SU-DHL-6 (cell line): ENCODE measurements around the gene DBI.

Experiments
- H2AFZ ChIP-seq: fragments of 200-600 bp; sonication (generic); 2 replicates; pipeline ENCODE4 v1.6.1; 2014; ENCODE audit warnings: low read depth, mild to moderate bottlenecking, moderate library complexity, mixed read lengths, antibody characterized with exemption, low read length; ENCODE audit not compliant: severe bottlenecking
- H3F3A ChIP-seq: fragments of 200-600 bp; shearing (Covaris generic); 2 replicates; pipeline ENCODE4 v1.6.0; 2016; ENCODE audit warnings: antibody characterized with exemption, mild to moderate bottlenecking; ENCODE audit not compliant: insufficient read depth
- H3K27ac ChIP-seq: fragments of 200-600 bp; sonication (generic); 2 replicates; pipeline ENCODE4 v1.5.1; 2016; ENCODE audit warnings: low read depth, mild to moderate bottlenecking, low read length, moderate library complexity, mixed read lengths
- H3K27me3 ChIP-seq: fragments of 200-600 bp; sonication (generic), shearing (Covaris generic); 2 replicates; pipeline ENCODE4 v1.6.0; 2014; ENCODE audit warnings: mild to moderate bottlenecking, low read length
- H3K36me3 ChIP-seq: fragments of 200-600 bp; sonication (generic); 2 replicates; pipeline ENCODE4 v1.6.1; 2014; ENCODE audit warnings: mild to moderate bottlenecking, low read length, mixed read lengths
- H3K4me2 ChIP-seq: fragments of 300-600, 200-600 bp; shearing (Covaris generic), sonication (generic); 2 replicates; pipeline ENCODE4 v1.6.0; 2014; ENCODE audit warnings: low read length, low read depth, mild to moderate bottlenecking; ENCODE audit not compliant: poor library complexity, severe bottlenecking
- H3K4me3 ChIP-seq: fragments of 200-600 bp; sonication (generic); 2 replicates; pipeline ENCODE4 v1.5.1; 2014; ENCODE audit warnings: antibody characterized with exemption, low read length, mild to moderate bottlenecking, mixed read lengths; ENCODE audit not compliant: insufficient read depth, poor library complexity, severe bottlenecking
- H3K79me2 ChIP-seq: fragments of 200-600 bp; sonication (generic); 2 replicates; pipeline ENCODE4 v1.6.1; 2014; ENCODE audit warnings: mild to moderate bottlenecking, low read length, moderate library complexity; ENCODE audit not compliant: insufficient read depth
- H3K9ac ChIP-seq: fragments of 200-600 bp; sonication (generic); 2 replicates; pipeline ENCODE4 v1.7.0; 2014; ENCODE audit warnings: mild to moderate bottlenecking, low read length
- H3K9me2 ChIP-seq: fragments of 200-600 bp; sonication (generic); replicated peaks from 2 replicates; pipeline ENCODE4 v1.6.1; 2014; ENCODE audit warnings: low read length; ENCODE audit not compliant: insufficient read depth
- H3K9me3 ChIP-seq: fragments of 200-600 bp; sonication (generic); 2 replicates; pipeline ENCODE4 v1.6.1; 2014; ENCODE audit warnings: low read length, mixed read lengths; ENCODE audit not compliant: insufficient read depth
- H4K20me1 ChIP-seq: fragments of 200-600 bp; sonication (generic); 2 replicates; pipeline ENCODE4 v1.6.1; 2014; ENCODE audit warnings: low read depth, mild to moderate bottlenecking, antibody characterized with exemption, low read length, moderate library complexity, mixed read lengths
- EZH2phosphoT487 ChIP-seq: fragments of 200-600 bp; sonication (generic), shearing (Covaris generic); conservative IDR thresholded peaks from 2 replicates; pipeline ENCODE4 v1.6.1; 2018; ENCODE audit warnings: mild to moderate bottlenecking, antibody characterized with exemption, low read length, moderate library complexity, mixed read lengths
- TF ChIP-seq, protein P1 (sequence below): fragments of 200-600 bp; sonication (generic); IDR thresholded peaks from one replicate; pipeline ENCODE4 v1.5.1; 2017; ENCODE audit warnings: antibody characterized with exemption, mild to moderate bottlenecking, low read length, moderate library complexity; ENCODE audit not compliant: insufficient read depth, poor library complexity, severe bottlenecking

DBI gene

GRCh38 chr2:119327431-119327830 lies 39.3 kb upstream of the DBI start:
- no peaks in the 10 kb centered on the region for H4K20me1 ChIP-seq
- H2AFZ ChIP-seq, result no peak overlapping the region
- H3K9ac ChIP-seq, result no peak overlapping the region
- H3K36me3 ChIP-seq, result no peaks in the 10 kb centered on the region
- no peak overlapping the region for H3K4me2 ChIP-seq
- no peaks in the 10 kb centered on the region for H3K27me3 ChIP-seq
- no peaks in the 10 kb centered on the region for H3K79me2 ChIP-seq
- H3K4me3 ChIP-seq, result no peak overlapping the region
- no peak overlapping the region for H3K27ac ChIP-seq
- TF ChIP-seq, protein P1, sequence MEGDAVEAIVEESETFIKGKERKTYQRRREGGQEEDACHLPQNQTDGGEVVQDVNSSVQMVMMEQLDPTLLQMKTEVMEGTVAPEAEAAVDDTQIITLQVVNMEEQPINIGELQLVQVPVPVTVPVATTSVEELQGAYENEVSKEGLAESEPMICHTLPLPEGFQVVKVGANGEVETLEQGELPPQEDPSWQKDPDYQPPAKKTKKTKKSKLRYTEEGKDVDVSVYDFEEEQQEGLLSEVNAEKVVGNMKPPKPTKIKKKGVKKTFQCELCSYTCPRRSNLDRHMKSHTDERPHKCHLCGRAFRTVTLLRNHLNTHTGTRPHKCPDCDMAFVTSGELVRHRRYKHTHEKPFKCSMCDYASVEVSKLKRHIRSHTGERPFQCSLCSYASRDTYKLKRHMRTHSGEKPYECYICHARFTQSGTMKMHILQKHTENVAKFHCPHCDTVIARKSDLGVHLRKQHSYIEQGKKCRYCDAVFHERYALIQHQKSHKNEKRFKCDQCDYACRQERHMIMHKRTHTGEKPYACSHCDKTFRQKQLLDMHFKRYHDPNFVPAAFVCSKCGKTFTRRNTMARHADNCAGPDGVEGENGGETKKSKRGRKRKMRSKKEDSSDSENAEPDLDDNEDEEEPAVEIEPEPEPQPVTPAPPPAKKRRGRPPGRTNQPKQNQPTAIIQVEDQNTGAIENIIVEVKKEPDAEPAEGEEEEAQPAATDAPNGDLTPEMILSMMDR, result no peak
- H3K9me3 ChIP-seq, result no peaks in the 10 kb centered on the region
- no peaks in the 10 kb centered on the region for H3F3A ChIP-seq
- no peaks in the 10 kb centered on the region for H3K9me2 ChIP-seq

DNA sequence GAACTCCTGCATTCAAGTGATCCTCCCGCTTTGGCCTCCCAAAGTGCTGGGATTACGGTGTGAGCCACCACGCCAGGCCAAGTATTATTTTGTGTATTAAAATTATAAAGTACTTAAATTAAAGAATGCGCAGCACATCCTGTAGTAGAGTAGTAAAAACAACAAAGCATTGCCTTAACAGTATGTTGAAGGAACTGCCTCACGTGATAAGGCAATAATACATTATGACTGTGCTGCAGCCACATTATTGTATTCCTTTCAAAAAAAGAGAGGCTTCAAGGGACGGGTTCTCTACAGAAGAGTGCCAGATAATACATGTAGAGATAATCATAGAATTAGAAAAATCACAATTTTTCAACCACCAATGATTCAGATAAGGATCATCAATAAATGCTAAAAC lies 33.8 kb upstream of the DBI start:
- H3K9me3 ChIP-seq, result no peaks in the 10 kb centered on the region

DNA sequence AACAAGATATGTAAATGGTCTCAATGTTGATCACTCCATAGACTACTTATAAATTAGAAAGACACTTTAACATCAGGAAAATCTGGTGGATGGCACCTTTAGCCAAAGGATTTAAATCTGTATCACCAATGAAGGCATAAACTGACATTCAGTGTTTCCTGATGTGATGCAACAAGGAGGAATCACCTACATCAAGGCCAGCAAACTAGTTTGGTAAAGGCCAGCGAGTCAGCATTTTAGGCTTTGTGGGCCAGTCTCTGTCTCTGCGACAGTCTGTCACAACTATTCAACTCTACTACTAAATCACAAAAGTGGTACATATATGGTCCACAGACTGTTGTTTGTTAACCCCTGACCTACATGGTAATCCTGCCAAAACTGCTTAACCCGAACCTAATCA lies 33.4 kb upstream of the DBI start:
- H3K79me2 ChIP-seq, result no peaks in the 10 kb centered on the region
- H3K4me3 ChIP-seq, result no peak overlapping the region
- H3K4me2 ChIP-seq, result no peak overlapping the region
- H3K27me3 ChIP-seq, result no peaks in the 10 kb centered on the region
- no peaks in the 10 kb centered on the region for H3K9me2 ChIP-seq
- no peaks in the 10 kb centered on the region for H3F3A ChIP-seq
- H4K20me1 ChIP-seq, result no peaks in the 10 kb centered on the region
- no peak for TF ChIP-seq EZH2phosphoT487
- TF ChIP-seq, protein P1, result no peak
- H3K27ac ChIP-seq, result no peak overlapping the region
- no peaks in the 10 kb centered on the region for H3K9me3 ChIP-seq
- no peak overlapping the region for H3K9ac ChIP-seq
- H2AFZ ChIP-seq, result no peak overlapping the region
- H3K36me3 ChIP-seq, result no peaks in the 10 kb centered on the region

More for the DNA sequence above, 33.8 kb upstream of the DBI start:
- H3F3A ChIP-seq, result no peaks in the 10 kb centered on the region
- H4K20me1 ChIP-seq, result no peaks in the 10 kb centered on the region
- TF ChIP-seq EZH2phosphoT487, result no peak
- TF ChIP-seq, protein P1, result no peak
- H3K9me2 ChIP-seq, result no peaks in the 10 kb centered on the region
- H3K9ac ChIP-seq, result no peak overlapping the region
- no peaks in the 10 kb centered on the region for H3K36me3 ChIP-seq
- H3K4me2 ChIP-seq, result no peak overlapping the region
- H3K27ac ChIP-seq, result no peak overlapping the region
- no peak overlapping the region for H3K4me3 ChIP-seq
- H2AFZ ChIP-seq, result no peak overlapping the region
- no peaks in the 10 kb centered on the region for H3K79me2 ChIP-seq
- no peaks in the 10 kb centered on the region for H3K27me3 ChIP-seq

- H3K4me3 ChIP-seq, result no peak overlapping the region
- no peaks in the 10 kb centered on the region for H3K27me3 ChIP-seq
- H3K9me2 ChIP-seq, result no peaks in the 10 kb centered on the region
- H3K27ac ChIP-seq, result no peak overlapping the region
- no peak overlapping the region for H3K9ac ChIP-seq
- no peaks in the 10 kb centered on the region for H3K36me3 ChIP-seq
- H3K79me2 ChIP-seq, result no peaks in the 10 kb centered on the region
- TF ChIP-seq, protein P1, result no peak
- TF ChIP-seq EZH2phosphoT487, result no peak
- no peak overlapping the region for H3K4me2 ChIP-seq
- no peaks in the 10 kb centered on the region for H4K20me1 ChIP-seq
- no peak overlapping the region for H2AFZ ChIP-seq
- H3K9me3 ChIP-seq, result no peaks in the 10 kb centered on the region
- no peaks in the 10 kb centered on the region for H3F3A ChIP-seq
Observed at GRCh38 chr2:119333833-119334232, 32.9 kb upstream of the DBI start.
